K562 (cell line): ENCODE results near the gene SCMH1. TPM values are rescaled to one million over a fixed set of nuclear protein-coding genes. Genes with fewer than 3 reads are reported as not detected.

Source experiments
- ATF1 ChIP-seq, 2 experiments: fragments of 450-650 bp in 1 of 2; IDR thresholded peaks; 2 replicates each; pipeline ENCODE4 v1.6.1; 2016; ENCODE audit warnings: missing compliant biosample characterization in 1 of 2, missing genetic modification characterization in 1 of 2
- E2F5 ChIP-seq: sonication (generic); formaldehyde crosslinking; IDR thresholded peaks from 2 replicates; pipeline ENCODE4 v1.8.0; 2022; ENCODE audit warnings: mild to moderate bottlenecking, missing genetic modification reagents
- FOXJ2 ChIP-seq: fragments of 200-800 bp; sonication (Bioruptor generic); IDR thresholded peaks from 2 replicates; pipeline ENCODE4 v1.6.1; 2016; ENCODE audit warnings: missing genetic modification characterization, missing compliant biosample characterization
- GTF2A2 ChIP-seq: IDR thresholded peaks from 2 replicates; pipeline ENCODE4 v1.6.1; 2016; ENCODE audit warnings: mild to moderate bottlenecking, missing genetic modification characterization, missing compliant biosample characterization
- KLF1 ChIP-seq: fragments of 450-650 bp; IDR thresholded peaks from 2 replicates; pipeline ENCODE4 v1.6.1; 2016; ENCODE audit warnings: missing genetic modification characterization, missing compliant biosample characterization
- NFIC ChIP-seq: fragments of 450-650 bp; IDR thresholded peaks from 2 replicates; pipeline ENCODE4 v1.6.1; 2017; ENCODE audit warnings: mild to moderate bottlenecking, inconsistent platforms
- PATZ1 ChIP-seq: fragments of 250-450 bp; sonication (Bioruptor Pico); IDR thresholded peaks from 2 replicates; pipeline ENCODE4 v1.5.0; 2020; ENCODE audit warnings: mild to moderate bottlenecking, borderline replicate concordance
- PHF8 ChIP-seq: fragments of 200-600 bp; sonication (generic); IDR thresholded peaks from 2 replicates; pipeline ENCODE4 v1.6.1; 2012; ENCODE audit warnings: mixed run types, mild to moderate bottlenecking, inconsistent platforms, low read length, moderate library complexity, borderline replicate concordance
- TRIM28 ChIP-seq: fragments of 450-650 bp; IDR thresholded peaks from 2 replicates; pipeline ENCODE4 v1.6.1; 2017
- ZBTB1 ChIP-seq: sonication (generic); formaldehyde crosslinking; IDR thresholded peaks from 2 replicates; pipeline ENCODE4 v1.8.1; 2023; ENCODE audit warnings: missing genetic modification reagents, low read depth, mild to moderate bottlenecking, borderline replicate concordance
- ZNF354B ChIP-seq: fragments of 250-450 bp; sonication (Bioruptor Pico); IDR thresholded peaks from 2 replicates; pipeline ENCODE4 v1.4.0; 2020
- polyA plus RNA-seq, 8 experiments: library from polyadenylated mRNA; depleted of rRNA in 4 of 8; stranded (reverse) in 5 of 8; unstranded in 3 of 8; fragments of >200 nt; fragmentation: Nextera tagmentation in 2 of 8; fragmentation: Illumina TruSeq in 1 of 8; extraction: Ambion mirVana in 2 of 8; extraction: Trizol in 1 of 8; gene quantifications; 2 replicates each; pipeline versions ENCODE4 v1.2.1 to v1.2.3, GENCODE V29; 2011 to 2014; ENCODE audit warnings: inconsistent platforms in 1 of 8, missing spikeins in 1 of 8
- total RNA-seq, 7 experiments: library from RNA; depleted of rRNA in 6 of 7; stranded (reverse); fragments of >200 nt in 6 of 7; fragmentation: Illumina TruSeq in 2 of 7; extraction: Trizol in 2 of 7; gene quantifications; 2 replicates each; pipeline versions ENCODE4 v1.2.1 to v1.2.3, GENCODE V29; 2011 to 2021; ENCODE audit warnings: low replicate concordance in 1 of 7
- TF ChIP-seq, protein P1 (sequence below): sonication (generic); formaldehyde crosslinking; IDR thresholded peaks from 2 replicates; pipeline ENCODE4 v1.8.0; 2022; ENCODE audit warnings: missing genetic modification reagents, mild to moderate bottlenecking, borderline replicate concordance
- TF ChIP-seq, protein P2 (sequence below): fragments of 450-650 bp; IDR thresholded peaks from one replicate; pipeline ENCODE4 v1.6.1; 2018; ENCODE audit warnings: mild to moderate bottlenecking, moderate library complexity; ENCODE audit not compliant: partially characterized antibody
- TF ChIP-seq, protein P3 (sequence below): fragments of 450-650 bp; conservative IDR thresholded peaks from 2 replicates; pipeline ENCODE4 v1.6.1; 2016; ENCODE audit warnings: missing genetic modification characterization, low read depth, mild to moderate bottlenecking, control low read depth, missing compliant biosample characterization
- TF ChIP-seq, protein P4 (sequence below): fragments of 450-650 bp; IDR thresholded peaks from 2 replicates; pipeline ENCODE4 v1.6.1; 2016

The SCMH1 gene
- total and polyA plus RNA-seq, 9 of the 15 experiments (the other 6 are each of a cell fraction or from before 2014, with no cell fraction given), result 8.5 to 37.0 (median 26.8) TPM

DNA sequence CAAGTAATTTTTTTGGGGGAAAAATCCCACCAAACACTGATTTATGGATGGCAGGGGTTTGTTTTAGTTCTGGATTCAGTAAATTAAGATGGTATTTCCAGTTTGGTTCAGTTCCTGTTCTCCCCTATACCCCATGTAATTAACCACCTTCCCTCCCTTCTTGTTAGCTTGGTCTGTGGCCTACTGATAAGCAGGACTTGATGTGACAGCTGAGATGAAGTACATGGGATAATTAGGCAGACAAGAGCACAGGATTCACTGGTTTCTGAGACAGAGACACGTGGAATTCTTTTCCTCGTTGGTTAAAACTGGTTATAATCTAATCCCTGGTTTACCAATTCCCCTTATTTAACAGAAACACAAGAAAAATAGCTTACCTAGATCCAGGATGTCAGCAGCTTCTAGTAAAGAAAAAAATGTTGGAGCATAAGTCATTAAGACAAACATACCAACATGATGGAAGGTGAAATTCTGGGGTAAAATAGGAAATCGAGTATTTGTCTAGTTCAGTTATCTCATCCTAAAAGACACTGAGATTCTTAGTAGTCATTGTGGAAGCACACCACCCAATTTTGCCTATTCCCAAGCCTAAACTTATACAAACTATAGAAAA lies 81.5 kb downstream of the SCMH1 start (continued):
- TF ChIP-seq, protein P1, sequence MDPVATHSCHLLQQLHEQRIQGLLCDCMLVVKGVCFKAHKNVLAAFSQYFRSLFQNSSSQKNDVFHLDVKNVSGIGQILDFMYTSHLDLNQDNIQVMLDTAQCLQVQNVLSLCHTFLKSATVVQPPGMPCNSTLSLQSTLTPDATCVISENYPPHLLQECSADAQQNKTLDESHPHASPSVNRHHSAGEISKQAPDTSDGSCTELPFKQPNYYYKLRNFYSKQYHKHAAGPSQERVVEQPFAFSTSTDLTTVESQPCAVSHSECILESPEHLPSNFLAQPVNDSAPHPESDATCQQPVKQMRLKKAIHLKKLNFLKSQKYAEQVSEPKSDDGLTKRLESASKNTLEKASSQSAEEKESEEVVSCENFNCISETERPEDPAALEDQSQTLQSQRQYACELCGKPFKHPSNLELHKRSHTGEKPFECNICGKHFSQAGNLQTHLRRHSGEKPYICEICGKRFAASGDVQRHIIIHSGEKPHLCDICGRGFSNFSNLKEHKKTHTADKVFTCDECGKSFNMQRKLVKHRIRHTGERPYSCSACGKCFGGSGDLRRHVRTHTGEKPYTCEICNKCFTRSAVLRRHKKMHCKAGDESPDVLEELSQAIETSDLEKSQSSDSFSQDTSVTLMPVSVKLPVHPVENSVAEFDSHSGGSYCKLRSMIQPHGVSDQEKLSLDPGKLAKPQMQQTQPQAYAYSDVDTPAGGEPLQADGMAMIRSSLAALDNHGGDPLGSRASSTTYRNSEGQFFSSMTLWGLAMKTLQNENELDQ (CRISPR knock-in tag), result no peak
- TF ChIP-seq ZNF354B (CRISPR knock-in tag) (no peak), PHF8 (no peak), FOXJ2 (tag) (no peak), GTF2A2 (no peak), TRIM28 (no peak), PATZ1 (no peak), ATF1 (CRISPR knock-in tag; IDR thresholded peaks at IDR 0.05) (no peak), ATF1 (tag; IDR thresholded peaks at IDR 0.05) (0 out of 2 replicates have a peak, but pooled peaks have one; percentile 11), ZBTB1 (CRISPR knock-in tag) (no peak), NFIC (peak; percentile 81), KLF1 (no peak), E2F5 (CRISPR knock-in tag) (no peak)
- TF ChIP-seq, protein P2, sequence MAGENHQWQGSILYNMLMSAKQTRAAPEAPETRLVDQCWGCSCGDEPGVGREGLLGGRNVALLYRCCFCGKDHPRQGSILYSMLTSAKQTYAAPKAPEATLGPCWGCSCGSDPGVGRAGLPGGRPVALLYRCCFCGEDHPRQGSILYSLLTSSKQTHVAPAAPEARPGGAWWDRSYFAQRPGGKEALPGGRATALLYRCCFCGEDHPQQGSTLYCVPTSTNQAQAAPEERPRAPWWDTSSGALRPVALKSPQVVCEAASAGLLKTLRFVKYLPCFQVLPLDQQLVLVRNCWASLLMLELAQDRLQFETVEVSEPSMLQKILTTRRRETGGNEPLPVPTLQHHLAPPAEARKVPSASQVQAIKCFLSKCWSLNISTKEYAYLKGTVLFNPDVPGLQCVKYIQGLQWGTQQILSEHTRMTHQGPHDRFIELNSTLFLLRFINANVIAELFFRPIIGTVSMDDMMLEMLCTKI, result no peak
- TF ChIP-seq, protein P3, sequence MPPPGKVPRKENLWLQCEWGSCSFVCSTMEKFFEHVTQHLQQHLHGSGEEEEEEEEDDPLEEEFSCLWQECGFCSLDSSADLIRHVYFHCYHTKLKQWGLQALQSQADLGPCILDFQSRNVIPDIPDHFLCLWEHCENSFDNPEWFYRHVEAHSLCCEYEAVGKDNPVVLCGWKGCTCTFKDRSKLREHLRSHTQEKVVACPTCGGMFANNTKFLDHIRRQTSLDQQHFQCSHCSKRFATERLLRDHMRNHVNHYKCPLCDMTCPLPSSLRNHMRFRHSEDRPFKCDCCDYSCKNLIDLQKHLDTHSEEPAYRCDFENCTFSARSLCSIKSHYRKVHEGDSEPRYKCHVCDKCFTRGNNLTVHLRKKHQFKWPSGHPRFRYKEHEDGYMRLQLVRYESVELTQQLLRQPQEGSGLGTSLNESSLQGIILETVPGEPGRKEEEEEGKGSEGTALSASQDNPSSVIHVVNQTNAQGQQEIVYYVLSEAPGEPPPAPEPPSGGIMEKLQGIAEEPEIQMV (tag), result no peak
- TF ChIP-seq, protein P4, sequence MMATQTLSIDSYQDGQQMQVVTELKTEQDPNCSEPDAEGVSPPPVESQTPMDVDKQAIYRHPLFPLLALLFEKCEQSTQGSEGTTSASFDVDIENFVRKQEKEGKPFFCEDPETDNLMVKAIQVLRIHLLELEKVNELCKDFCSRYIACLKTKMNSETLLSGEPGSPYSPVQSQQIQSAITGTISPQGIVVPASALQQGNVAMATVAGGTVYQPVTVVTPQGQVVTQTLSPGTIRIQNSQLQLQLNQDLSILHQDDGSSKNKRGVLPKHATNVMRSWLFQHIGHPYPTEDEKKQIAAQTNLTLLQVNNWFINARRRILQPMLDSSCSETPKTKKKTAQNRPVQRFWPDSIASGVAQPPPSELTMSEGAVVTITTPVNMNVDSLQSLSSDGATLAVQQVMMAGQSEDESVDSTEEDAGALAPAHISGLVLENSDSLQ, result peak; percentile 97
